Fibroblast of pulmonary artery (primary cell): ENCODE results near the gene TNFRSF1A.

Source experiments
- DNase-seq: peaks from one replicate; pipeline ENCODE4 v3.0.0-alpha.2; 2010; ENCODE audit warnings: low read depth
- H3K4me3 ChIP-seq: replicated peaks from 2 replicates; pipeline ENCODE4 v1.5.1; 2011; ENCODE audit warnings: low read depth, mild to moderate bottlenecking, control low read depth, low read length, moderate library complexity
- CTCF ChIP-seq: IDR thresholded peaks from 2 replicates; pipeline ENCODE4 v1.5.1; 2011; ENCODE audit warnings: mild to moderate bottlenecking, control low read depth, low read length, inconsistent platforms; ENCODE audit errors: missing control alignments

TNFRSF1A gene

GRCh38 chr12:6279256-6279628 is 62.6 kb downstream of the TNFRSF1A start:
- TF ChIP-seq CTCF, result no peak
- no peak for DNase-seq
- H3K4me3 ChIP-seq, result no peak overlapping the region
